ENCODE measurements around the gene LPAR3.
A peak's percentile ranks its signal among the peaks of the same experiment; 100 is the strongest.

LPAR3 gene

DNA sequence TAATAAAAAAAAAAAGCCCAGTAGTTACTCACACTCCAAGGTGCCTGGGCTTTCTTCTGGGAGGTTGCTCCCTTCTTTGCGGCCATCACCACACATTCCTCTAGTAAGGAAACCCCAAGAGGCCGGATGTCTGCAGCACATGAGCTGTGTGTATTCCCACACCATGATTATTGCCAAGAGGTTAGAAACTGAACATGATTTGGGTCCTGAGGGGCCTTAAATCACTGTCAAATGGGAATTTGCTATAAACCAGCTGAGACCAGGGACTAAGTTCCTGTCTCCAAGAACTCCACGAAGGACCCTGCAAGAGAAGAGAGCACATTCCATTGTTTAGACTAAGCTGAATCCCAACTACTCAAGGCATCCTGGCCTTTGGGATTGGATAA is 117.5 kb downstream of the LPAR3 start:
- TF ChIP-seq, protein P1, sequence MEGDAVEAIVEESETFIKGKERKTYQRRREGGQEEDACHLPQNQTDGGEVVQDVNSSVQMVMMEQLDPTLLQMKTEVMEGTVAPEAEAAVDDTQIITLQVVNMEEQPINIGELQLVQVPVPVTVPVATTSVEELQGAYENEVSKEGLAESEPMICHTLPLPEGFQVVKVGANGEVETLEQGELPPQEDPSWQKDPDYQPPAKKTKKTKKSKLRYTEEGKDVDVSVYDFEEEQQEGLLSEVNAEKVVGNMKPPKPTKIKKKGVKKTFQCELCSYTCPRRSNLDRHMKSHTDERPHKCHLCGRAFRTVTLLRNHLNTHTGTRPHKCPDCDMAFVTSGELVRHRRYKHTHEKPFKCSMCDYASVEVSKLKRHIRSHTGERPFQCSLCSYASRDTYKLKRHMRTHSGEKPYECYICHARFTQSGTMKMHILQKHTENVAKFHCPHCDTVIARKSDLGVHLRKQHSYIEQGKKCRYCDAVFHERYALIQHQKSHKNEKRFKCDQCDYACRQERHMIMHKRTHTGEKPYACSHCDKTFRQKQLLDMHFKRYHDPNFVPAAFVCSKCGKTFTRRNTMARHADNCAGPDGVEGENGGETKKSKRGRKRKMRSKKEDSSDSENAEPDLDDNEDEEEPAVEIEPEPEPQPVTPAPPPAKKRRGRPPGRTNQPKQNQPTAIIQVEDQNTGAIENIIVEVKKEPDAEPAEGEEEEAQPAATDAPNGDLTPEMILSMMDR (IDR thresholded peaks at IDR 0.05; ENCODE audit: borderline replicate concordance, control extremely low read depth, extremely low read depth, insufficient read depth, missing control alignments): no peak
- no peak for DNase-seq (ENCODE audit: low spot score)
- in situ Hi-C loops (cut with MboI; ENCODE audit: low sequenced_read_pairs, unreplicated experiment): loop anchor here (10.0 kb wide), 1 partner anchor 159 kb away; no protein-coding TSS in a partner anchor

DNA sequence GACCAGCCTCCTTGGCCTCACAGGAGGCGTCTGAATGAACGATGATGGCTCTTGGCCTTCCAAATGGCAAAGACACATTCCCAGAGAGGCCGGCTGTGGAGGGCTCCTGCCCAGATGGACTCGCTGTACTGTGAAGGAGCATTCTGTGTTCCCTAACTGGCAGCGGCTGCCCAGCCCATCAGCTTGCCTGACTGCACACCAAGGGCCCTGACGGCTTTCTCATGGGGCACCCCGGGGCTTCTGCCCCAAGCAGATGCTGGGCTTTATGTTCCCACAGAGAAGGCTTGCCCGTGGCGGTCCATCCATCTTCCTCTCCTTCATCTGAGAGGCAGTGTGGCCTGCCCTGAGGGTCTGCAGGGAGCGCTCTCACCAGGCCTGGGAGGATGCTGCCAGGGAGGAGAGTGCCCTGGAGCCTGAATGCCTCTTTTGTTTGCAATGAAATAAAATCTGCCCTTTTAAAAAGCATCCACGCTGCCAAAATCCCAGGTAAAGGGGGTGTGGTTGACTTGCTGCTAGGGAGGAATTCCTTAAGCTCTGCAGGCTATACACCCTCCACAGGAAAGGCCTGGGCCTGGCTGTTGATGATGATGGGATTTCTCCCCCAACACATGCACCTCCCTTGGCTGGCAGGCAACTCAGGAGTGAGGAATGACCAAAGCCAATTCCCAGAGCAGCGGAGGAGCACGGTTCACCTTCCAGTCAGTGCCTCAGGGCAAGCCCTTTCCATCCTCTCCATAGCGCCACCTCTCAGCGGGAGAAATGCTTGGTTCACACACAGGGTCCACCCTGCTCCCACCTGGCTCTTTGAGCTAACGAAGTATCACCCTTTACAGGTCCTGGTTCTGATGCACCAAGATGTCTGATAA is 118.1 kb downstream of the LPAR3 start:
- in situ Hi-C loops (cut with MboI; ENCODE audit: low sequenced_read_pairs, unreplicated experiment): loop anchor here (10.0 to 25.0 kb wide), 3 partner anchors 160 to 863 kb away; partner anchors contain the start of gene PRKACB
- TF ChIP-seq, protein P1 (IDR thresholded peaks at IDR 0.05; ENCODE audit: borderline replicate concordance, control extremely low read depth, extremely low read depth, insufficient read depth, missing control alignments): no peak
- no peak for DNase-seq (ENCODE audit: low spot score)

DNA sequence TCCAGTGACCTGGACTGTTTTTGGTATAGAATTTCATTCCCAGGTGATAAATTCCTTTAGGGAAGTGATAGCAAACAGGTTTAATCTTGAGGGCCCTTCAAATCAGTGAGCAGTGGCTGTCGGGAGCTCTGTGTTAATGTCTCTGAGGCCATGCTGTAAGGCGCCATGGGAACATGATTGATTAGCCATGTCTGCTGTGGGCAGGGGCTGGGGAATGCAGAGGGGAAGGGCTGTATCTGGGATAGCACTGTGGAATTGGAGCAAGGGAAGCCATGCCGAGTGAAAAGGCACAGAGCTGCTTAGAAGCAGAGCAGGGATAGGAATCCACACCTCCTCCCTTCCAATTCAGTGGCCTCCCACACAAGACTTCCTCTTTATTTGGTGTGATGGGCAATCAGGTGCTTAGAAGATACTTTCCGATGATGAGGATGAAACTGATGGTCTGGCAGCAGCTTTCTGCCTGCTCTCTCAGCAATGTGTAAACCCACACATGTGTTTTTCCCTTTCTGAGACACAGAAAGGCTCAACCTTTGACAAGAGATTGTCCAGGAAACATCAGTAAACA is 119.0 kb downstream of the LPAR3 start:
- DNase-seq (ENCODE audit: low spot score): no peak
- TF ChIP-seq, protein P1 (IDR thresholded peaks at IDR 0.05; ENCODE audit: borderline replicate concordance, control extremely low read depth, extremely low read depth, insufficient read depth, missing control alignments): no peak
- in situ Hi-C loops (cut with MboI; ENCODE audit: low sequenced_read_pairs, unreplicated experiment): loop anchor here (10.0 to 25.0 kb wide), 3 partner anchors 161 to 862 kb away; partner anchors contain the start of gene PRKACB

DNA sequence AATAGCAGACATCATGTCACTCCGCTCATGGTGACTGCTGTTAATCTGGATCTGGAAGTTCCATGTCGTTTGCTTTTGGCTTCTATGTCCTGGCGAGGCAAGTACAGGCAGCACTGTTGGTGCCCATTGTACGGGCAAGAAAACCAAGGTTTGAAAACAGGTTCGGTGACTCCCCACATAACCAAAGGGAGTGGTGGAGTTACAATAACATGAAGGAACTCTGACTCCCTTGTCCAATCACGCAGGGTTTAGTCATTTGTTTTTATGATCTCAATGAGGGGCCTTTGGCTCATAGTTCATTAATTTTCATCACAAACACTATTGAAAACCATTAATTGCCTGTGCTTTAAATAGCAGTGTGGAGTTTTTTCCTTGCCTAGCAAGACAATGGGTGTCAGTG is 119.8 kb downstream of the LPAR3 start:
- in situ Hi-C loops (cut with MboI; ENCODE audit: low sequenced_read_pairs, unreplicated experiment): loop anchor here (10.0 to 25.0 kb wide), 3 partner anchors 162 to 861 kb away; partner anchors contain the start of gene PRKACB
- TF ChIP-seq, protein P1 (IDR thresholded peaks at IDR 0.05; ENCODE audit: borderline replicate concordance, control extremely low read depth, extremely low read depth, insufficient read depth, missing control alignments): no peak
- DNase-seq (ENCODE audit: low spot score): no peak

DNA sequence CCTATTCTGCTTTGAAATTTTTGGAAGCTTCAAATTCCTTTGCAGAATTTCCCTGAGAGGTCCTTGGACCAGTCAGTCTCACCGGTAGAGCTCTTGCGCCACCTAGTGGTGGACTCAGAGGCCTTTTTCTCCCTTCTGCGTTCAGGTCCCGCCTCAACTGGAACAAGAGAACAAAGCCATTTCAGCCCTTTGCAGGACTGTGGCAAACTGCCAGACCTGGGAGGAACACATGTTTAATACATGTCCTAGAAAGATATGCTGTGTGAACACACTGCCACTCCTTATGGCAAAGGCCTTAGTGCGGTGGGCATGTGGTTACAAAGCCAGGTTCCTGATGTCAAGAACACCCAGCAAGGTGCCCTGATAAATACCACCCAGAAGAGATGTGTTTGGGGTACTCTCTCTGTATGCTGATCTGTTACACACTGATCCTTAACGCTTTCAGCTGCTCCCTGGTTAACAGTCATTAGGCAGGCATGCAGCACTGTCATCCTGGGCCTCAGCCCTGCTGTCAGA is 120.5 kb downstream of the LPAR3 start:
- TF ChIP-seq, protein P1 (IDR thresholded peaks at IDR 0.05; ENCODE audit: borderline replicate concordance, control extremely low read depth, extremely low read depth, insufficient read depth, missing control alignments): peak; percentile 87
- in situ Hi-C loops (cut with MboI; ENCODE audit: low sequenced_read_pairs, unreplicated experiment): loop anchor here (10.0 to 25.0 kb wide), 3 partner anchors 162 to 860 kb away; partner anchors contain the start of gene PRKACB
- peak; percentile 75 for DNase-seq (ENCODE audit: low spot score)

DNA sequence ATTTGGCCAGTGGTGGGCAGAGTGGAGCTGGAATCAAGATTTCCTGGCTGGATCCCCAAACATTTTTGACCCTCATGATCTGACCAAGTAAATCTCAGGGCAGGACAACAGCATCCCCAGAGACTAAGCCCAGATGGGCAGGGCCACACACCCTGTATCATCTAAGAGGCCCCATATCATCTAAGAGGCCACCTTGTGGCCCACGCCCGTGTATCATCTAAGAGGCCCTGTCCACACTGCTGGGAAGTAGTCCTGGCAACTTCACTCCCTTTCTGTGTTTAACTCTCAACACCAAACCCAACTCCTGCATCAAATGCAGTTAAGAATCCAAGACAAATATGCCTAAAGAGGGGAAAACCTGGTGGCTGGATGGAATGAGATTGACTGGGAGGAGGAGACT is 121.1 kb downstream of the LPAR3 start:
- in situ Hi-C loops (cut with MboI; ENCODE audit: low sequenced_read_pairs, unreplicated experiment): loop anchor here (10.0 to 25.0 kb wide), 3 partner anchors 163 to 860 kb away; partner anchors contain the start of gene PRKACB
- DNase-seq (ENCODE audit: low spot score): no peak
- TF ChIP-seq, protein P1 (IDR thresholded peaks at IDR 0.05; ENCODE audit: borderline replicate concordance, control extremely low read depth, extremely low read depth, insufficient read depth, missing control alignments): no peak
